Measurements from ENCODE around the gene MED25.

Gene MED25

DNA sequence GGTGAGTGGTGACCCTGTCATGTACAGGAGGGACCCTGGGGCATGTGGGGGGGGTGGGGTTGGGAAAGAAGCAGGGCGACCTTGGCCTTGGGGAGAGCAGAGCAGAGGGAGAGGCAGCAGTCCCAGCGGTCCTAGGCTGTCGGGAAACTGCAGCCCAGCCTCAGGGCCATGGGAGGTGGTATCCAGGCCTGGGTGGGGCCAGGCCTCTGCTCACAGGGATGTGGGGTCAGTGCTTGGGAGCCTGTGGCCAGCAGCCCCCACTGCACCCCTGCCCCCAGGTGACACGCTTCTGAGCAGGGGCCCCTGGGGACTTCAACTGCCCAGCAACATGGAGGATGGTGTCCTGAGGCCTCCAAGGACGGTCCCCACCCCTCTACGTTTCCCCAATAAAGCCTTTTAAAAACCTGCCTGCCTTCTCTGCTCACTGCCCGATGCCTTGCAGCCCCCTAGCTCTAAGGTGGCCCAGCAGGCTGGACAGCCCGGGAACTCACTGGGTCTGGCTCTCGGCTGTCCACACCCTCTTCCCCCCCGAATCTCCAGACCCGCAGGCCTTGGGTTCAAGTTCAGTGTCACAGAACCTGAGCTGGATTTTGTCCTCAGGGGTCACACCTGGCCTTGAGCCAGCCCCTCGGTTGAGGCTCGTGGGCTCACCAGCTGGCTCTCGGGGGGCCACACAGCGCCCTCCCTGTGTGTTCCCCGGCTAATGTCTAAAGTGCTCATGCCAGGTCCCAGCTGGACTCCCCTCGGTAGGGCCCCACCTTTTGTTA, 42.4 kb downstream of the MED25 start:
- TF ChIP-seq, protein P1, sequence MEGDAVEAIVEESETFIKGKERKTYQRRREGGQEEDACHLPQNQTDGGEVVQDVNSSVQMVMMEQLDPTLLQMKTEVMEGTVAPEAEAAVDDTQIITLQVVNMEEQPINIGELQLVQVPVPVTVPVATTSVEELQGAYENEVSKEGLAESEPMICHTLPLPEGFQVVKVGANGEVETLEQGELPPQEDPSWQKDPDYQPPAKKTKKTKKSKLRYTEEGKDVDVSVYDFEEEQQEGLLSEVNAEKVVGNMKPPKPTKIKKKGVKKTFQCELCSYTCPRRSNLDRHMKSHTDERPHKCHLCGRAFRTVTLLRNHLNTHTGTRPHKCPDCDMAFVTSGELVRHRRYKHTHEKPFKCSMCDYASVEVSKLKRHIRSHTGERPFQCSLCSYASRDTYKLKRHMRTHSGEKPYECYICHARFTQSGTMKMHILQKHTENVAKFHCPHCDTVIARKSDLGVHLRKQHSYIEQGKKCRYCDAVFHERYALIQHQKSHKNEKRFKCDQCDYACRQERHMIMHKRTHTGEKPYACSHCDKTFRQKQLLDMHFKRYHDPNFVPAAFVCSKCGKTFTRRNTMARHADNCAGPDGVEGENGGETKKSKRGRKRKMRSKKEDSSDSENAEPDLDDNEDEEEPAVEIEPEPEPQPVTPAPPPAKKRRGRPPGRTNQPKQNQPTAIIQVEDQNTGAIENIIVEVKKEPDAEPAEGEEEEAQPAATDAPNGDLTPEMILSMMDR (IDR thresholded peaks at IDR 0.05; ENCODE audit: extremely low read depth, missing control alignments), result no peak
- no peak for DNase-seq (ENCODE audit: low spot score)

- DNase-seq (ENCODE audit: low spot score), result no peak
- TF ChIP-seq, protein P1 (IDR thresholded peaks at IDR 0.05; ENCODE audit: extremely low read depth, missing control alignments), result no peak
Measured at GRCh38 chr19:49861107-49861506, 43.0 kb downstream of the MED25 start.

DNA sequence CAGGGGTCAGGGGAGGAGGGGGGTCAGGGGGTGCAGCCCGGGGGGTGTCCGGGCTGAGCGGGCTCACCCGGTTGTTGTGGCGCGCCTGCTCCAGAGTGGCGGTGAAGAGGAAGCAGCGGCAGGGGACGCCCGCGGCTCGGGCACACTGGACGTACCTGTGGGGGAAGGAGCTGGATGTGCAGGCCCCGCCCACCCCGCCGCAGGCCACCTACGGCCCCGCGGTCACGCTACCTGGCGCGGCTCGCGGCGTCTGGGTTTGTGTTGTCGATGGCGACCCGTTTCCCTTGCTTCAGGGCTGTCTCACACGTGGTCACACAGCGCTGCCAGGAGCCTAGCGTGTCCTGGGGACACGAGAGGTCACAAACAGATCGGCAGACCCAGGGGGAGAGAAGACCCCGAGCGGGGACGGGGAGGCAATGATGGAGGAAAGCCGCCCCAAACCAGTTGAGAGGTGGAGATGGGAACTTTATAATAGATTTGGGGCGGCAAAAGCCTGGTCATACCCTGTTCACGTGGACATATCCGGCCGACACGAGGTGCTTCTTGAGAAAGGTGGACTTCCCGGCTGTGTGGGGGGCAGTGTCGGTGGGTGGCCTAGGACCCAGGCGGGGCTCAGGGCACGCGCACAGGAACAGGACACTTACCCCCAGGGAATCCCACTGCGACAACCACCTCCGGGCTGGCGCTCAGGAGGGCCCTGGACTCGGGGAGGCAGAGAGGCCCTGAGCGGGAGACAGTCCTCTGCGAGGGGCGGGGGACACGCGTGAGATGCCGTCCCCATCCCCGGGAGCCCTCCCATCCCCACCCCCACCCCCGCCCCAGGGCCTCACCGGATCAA, 43.7 kb downstream of the MED25 start:
- TF ChIP-seq, protein P1 (IDR thresholded peaks at IDR 0.05; ENCODE audit: extremely low read depth, missing control alignments), result no peak
- no peak for DNase-seq (ENCODE audit: low spot score)

DNA sequence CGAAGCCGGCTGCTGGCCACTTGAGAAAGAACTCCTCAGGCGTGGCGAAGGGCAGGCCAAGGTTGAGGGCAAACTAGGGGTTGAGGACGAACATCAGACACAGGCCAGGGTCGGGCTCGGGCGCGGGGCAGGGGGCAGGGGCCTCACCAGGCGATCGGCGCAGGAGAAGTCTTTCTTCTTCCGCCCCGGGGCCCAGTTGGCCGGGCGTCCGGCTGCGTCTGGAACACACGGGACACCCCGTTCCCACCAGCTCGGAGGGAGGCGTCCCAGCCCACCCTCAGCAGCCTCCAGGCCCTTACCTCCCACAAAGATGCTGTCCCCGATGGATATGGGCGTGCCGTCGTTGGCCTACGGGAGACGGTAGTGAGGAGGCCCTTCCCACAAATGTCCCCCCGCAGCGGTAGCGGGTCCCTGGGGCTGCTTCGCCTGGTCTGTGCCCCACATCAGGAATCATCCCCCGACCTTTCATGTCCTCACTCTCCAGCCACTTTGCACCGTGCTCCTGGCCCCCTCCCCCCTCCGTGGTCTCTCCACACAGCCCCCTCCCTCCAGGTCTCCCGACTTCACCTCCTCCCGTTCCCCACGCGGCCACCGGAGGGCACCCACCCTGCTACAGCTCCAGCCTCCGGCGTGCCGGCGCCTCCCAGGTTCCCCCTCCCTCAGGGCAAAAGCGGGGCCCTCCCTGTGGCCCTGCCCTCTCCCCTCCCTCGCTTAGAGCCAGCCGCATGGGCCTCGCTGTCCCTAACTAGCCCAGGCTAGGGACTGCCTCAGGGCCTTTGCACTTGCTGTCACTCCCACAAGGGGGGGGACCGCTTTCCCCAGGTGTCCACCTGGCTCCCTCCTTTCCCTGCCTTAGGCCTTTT, 44.5 kb downstream of the MED25 start:
- DNase-seq (ENCODE audit: low spot score), result no peak

GRCh38 chr19:49863254-49863934, 45.3 kb downstream of the MED25 start:
- TF ChIP-seq, protein P1 (IDR thresholded peaks at IDR 0.05; ENCODE audit: extremely low read depth, missing control alignments), result no peak

More for the DNA sequence above, 44.5 kb downstream of the MED25 start:
- TF ChIP-seq, protein P1 (IDR thresholded peaks at IDR 0.05; ENCODE audit: extremely low read depth, missing control alignments), result peak; percentile 24

GRCh38 chr19:49863935-49864320, 45.8 kb downstream of the MED25 start:
- TF ChIP-seq, protein P1 (IDR thresholded peaks at IDR 0.05; ENCODE audit: extremely low read depth, missing control alignments), result no peak
- no peak for DNase-seq (ENCODE audit: low spot score)

More at GRCh38 chr19:49863254-49863934, 45.3 kb downstream of the MED25 start:
- no peak for DNase-seq (ENCODE audit: low spot score)
